Vagina (tissue), 2 donors: ENCODE measurements around the gene NEK9.

Source experiments
- POLR2A ChIP-seq, 2 donors: fragments of 450-650 bp; IDR thresholded peaks; one replicate each; pipeline ENCODE4 v1.6.1; 2017; ENCODE audit warnings: antibody characterized with exemption in 2 of 2, mild to moderate bottlenecking in 2 of 2, moderate library complexity in 2 of 2
- TF ChIP-seq, protein P1 (sequence below), 3 experiments: fragments of 450-650 bp in 2 of 3; fragments of 200-600 bp in 1 of 3; sonication (generic) in 1 of 3; IDR thresholded peaks; one replicate each; pipeline ENCODE4 v1.5.1; 2017 to 2019; ENCODE audit warnings: antibody characterized with exemption in 3 of 3, mild to moderate bottlenecking in 2 of 3, moderate library complexity in 2 of 3

- TF ChIP-seq, protein P1, sequence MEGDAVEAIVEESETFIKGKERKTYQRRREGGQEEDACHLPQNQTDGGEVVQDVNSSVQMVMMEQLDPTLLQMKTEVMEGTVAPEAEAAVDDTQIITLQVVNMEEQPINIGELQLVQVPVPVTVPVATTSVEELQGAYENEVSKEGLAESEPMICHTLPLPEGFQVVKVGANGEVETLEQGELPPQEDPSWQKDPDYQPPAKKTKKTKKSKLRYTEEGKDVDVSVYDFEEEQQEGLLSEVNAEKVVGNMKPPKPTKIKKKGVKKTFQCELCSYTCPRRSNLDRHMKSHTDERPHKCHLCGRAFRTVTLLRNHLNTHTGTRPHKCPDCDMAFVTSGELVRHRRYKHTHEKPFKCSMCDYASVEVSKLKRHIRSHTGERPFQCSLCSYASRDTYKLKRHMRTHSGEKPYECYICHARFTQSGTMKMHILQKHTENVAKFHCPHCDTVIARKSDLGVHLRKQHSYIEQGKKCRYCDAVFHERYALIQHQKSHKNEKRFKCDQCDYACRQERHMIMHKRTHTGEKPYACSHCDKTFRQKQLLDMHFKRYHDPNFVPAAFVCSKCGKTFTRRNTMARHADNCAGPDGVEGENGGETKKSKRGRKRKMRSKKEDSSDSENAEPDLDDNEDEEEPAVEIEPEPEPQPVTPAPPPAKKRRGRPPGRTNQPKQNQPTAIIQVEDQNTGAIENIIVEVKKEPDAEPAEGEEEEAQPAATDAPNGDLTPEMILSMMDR (IDR thresholded peaks at IDR 0.05), result no peak
- no peak for TF ChIP-seq POLR2A (IDR thresholded peaks at IDR 0.05)
Measured at GRCh38 chr14:75063013-75063412, 63.8 kb downstream of the NEK9 start.
